ENCODE data around the gene NNT.
A peak's percentile ranks its signal among the peaks of the same experiment; 100 is the strongest.
"Not testable (repeated sequence)": the region's sequence is repeated elsewhere in the genome, so short reads cannot be mapped to it uniquely, and the experiment has no call there.

NNT gene

GRCh38 chr5:43602461-43603343 is at the start of gene NNT:
Gene NNT, plus strand, starts transcription at chr5:43603180. Its CDS starts 6,016 bp downstream, at chr5:43609196.
- DNase-seq: peak; percentile 53

GRCh38 chr5:43553381-43553780 is 49.6 kb upstream of the NNT start:
- peak; percentile 21 for DNase-seq

GRCh38 chr5:43554497-43554896 is 48.5 kb upstream of the NNT start:
- DNase-seq: no peak

- peak; percentile 43 for DNase-seq
Observed at GRCh38 chr5:43555895-43556606, 46.9 kb upstream of the NNT start.

GRCh38 chr5:43556607-43556856 is 46.4 kb upstream of the NNT start:
- not testable (repeated sequence) for DNase-seq

GRCh38 chr5:43556857-43557542 is 46.0 kb upstream of the NNT start, which contains the start of gene PAIP1:
Gene PAIP1, minus strand, starts transcription at chr5:43557077. Its CDS starts 231 bp downstream, at chr5:43556846.
- DNase-seq: peak; percentile 87

GRCh38 chr5:43560128-43560527 is 42.9 kb upstream of the NNT start:
- DNase-seq: peak; percentile 73

GRCh38 chr5:43561356-43561755 is 41.6 kb upstream of the NNT start:
- DNase-seq: no peak

GRCh38 chr5:43563321-43563720 is 39.7 kb upstream of the NNT start:
- no peak for DNase-seq

GRCh38 chr5:43564289-43564850 is 38.6 kb upstream of the NNT start:
- DNase-seq: no peak

GRCh38 chr5:43565043-43565442 is 37.9 kb upstream of the NNT start:
- no peak for DNase-seq

GRCh38 chr5:43567967-43568366 is 35.0 kb upstream of the NNT start:
- no peak for DNase-seq

GRCh38 chr5:43569236-43569746 is 33.7 kb upstream of the NNT start:
- no peak for DNase-seq

- DNase-seq: no peak
Observed at GRCh38 chr5:43570450-43571158, 32.4 kb upstream of the NNT start.

GRCh38 chr5:43571237-43571636 is 31.7 kb upstream of the NNT start:
- peak; percentile 22 for DNase-seq

GRCh38 chr5:43572357-43572756 is 30.6 kb upstream of the NNT start:
- no peak for DNase-seq

GRCh38 chr5:43573058-43573457 is 29.9 kb upstream of the NNT start:
- peak; percentile 29 for DNase-seq

- not testable (repeated sequence) for DNase-seq
Observed at GRCh38 chr5:43580402-43581210, 22.4 kb upstream of the NNT start.

- DNase-seq: no peak
Observed at GRCh38 chr5:43581398-43581797, 21.6 kb upstream of the NNT start.

GRCh38 chr5:43582082-43583005 is 20.6 kb upstream of the NNT start:
- peak; percentile 30 for DNase-seq

Data from HCEC 1CT (cell line).